ENCODE measurements around the gene EEF2K. TPM values are rescaled to one million over a fixed set of nuclear protein-coding genes. Genes with fewer than 3 reads are reported as not detected.

The EEF2K gene
- total RNA-seq, 1 experiment from 2014 or later, result 15.9 TPM

DNA sequence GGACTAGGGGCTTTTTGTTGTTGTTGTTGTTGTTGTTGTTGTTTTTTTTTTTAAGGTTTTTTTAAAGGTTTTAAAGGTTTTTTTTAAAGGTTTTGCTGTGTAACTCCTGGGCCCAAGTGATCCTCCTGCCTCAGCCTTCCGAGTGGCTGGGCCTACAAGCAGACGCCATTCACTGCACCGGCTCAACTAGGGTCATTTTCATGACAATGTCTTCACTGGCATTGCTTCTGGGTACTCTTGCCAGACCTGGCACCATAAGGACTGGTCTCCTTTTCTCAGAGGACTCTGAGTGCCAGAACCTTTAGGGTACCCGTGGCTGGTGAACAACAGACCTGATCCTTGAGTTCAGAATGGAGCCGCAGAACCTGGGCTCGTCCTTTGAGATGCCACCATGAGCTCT is 111.5 kb downstream of the EEF2K start:
- no peak for DNase-seq (ENCODE audit: unreplicated experiment)
- no TSS peak for BruUV-seq (replicated peaks)
- Mint-ChIP-seq H3K36me3 (ENCODE audit: insufficient read depth, unreplicated experiment) (peaks cover 84% of the 10 kb centered on the region), H3K27me3 (ENCODE audit: insufficient read depth, unreplicated experiment) (no peaks in the 10 kb centered on the region), H3K4me1 (ENCODE audit: insufficient read depth, unreplicated experiment) (no peaks in the 10 kb centered on the region), H3K4me3 (ENCODE audit: unreplicated experiment) (no peak overlapping the region), H3K9me3 (ENCODE audit: unreplicated experiment) (no peaks in the 10 kb centered on the region), H3K27ac (ENCODE audit: low read depth, unreplicated experiment) (no peak overlapping the region)
- POLR2A ChIA-PET, result interaction anchor here (0.7 kb wide), 1 partner anchor 19 kb away, joined by 3 read pairs; no protein-coding TSS in a partner anchor
- CTCF ChIA-PET, result interaction anchor here (0.6 to 4.7 kb wide), 9 partner anchors 8 to 1190 kb away, joined by 3 to 37 read pairs (median 3); no protein-coding TSS in a partner anchor
- TF ChIP-seq CTCF (IDR thresholded peaks at IDR 0.05; ENCODE audit: unreplicated experiment), result no peak
- intact Hi-C loops (cut with micrococcal nuclease), result no loop called here

DNA sequence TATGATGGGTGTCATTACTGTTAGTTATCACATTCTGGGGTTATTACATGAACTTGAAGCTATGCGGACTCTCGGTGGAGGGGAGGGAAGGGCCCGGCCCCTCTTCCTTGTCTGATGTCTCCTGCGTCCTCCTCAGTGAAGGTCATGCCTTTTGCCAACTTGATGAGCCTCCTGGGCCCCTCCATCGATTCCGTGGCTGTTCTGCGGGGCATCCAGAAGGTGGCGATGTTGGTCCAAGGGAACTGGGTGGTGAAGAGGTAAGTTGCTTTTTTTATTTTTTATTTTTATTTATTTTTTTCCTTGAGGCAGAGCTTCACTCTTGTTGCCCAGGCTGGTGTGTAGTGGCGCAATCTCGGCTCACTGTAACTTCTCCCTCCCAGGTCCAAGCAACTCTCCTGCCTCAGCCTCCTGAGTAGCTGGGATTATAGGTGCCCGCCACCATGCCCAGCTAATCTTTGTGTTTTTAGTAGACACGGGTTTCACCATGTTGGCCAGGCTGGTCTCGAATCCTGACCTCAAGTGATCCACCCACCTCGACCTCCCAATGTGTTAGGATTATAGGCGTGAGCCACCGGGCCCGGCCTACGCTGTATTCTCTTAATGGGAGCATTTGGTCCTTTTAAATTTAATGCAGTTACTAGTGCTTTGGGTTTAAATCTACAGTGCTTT is 112.7 kb downstream of the EEF2K start:
- Mint-ChIP-seq H3K27ac (ENCODE audit: low read depth, unreplicated experiment) (no peak overlapping the region), H3K27me3 (ENCODE audit: insufficient read depth, unreplicated experiment) (no peaks in the 10 kb centered on the region), H3K4me1 (ENCODE audit: insufficient read depth, unreplicated experiment) (no peaks in the 10 kb centered on the region), H3K36me3 (ENCODE audit: insufficient read depth, unreplicated experiment) (peaks cover 86% of the 10 kb centered on the region), H3K4me3 (ENCODE audit: unreplicated experiment) (no peak overlapping the region), H3K9me3 (ENCODE audit: unreplicated experiment) (no peaks in the 10 kb centered on the region)
- ChIA-PET POLR2A (interaction anchor here (0.7 kb wide), 2 partner anchors 14 to 20 kb away, joined by 3 read pairs; no protein-coding TSS in a partner anchor), CTCF (interaction anchor here (0.6 to 4.7 kb wide), 19 partner anchors 9 to 1469 kb away, joined by 3 to 37 read pairs (median 5); no protein-coding TSS in a partner anchor)
- peak; percentile 47 for DNase-seq (ENCODE audit: unreplicated experiment)
- intact Hi-C loops (cut with micrococcal nuclease), result no loop called here
- TF ChIP-seq CTCF (IDR thresholded peaks at IDR 0.05; ENCODE audit: unreplicated experiment), result peak; percentile 65
- no TSS peak for BruUV-seq (replicated peaks)

DNA sequence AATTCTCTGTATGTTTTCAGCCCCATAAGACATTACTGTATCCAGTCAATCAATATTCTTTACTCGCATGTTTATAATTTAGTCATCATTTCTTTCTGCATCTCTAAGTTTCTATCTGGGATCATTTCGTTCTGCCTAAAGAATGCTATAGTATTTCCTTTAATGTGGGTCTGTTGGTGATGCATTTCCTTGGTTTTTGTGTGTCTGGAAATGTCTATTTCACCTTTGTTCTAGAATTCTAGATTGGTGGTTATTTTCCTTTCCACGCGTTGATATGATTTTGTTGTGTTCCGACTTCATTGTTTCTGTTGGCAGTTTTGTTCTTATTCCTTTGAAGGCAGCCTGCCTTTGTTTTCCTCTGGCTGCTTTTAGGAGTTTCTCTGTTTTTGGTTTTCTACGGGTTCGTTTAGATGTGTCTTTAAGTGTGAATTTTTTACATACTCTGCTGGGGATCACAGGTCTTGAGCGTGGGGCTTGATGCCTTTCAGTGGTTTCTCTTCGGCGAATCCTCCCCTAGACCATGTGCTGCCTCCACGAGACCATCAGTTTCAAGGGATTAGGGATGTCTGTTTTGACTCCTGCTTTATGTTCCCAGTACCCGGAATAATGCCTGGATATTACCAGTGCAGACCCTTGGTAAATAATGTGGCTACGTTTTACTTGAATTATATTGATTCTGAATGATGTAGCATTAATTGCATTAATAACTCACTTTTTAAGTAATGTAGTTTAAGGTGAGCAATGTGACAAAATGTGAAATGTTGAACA is 114.7 kb downstream of the EEF2K start:
- Mint-ChIP-seq H3K27me3 (ENCODE audit: insufficient read depth, unreplicated experiment) (no peaks in the 10 kb centered on the region), H3K4me1 (ENCODE audit: insufficient read depth, unreplicated experiment) (no peaks in the 10 kb centered on the region), H3K9me3 (ENCODE audit: unreplicated experiment) (no peaks in the 10 kb centered on the region), H3K4me3 (ENCODE audit: unreplicated experiment) (no peak overlapping the region), H3K36me3 (ENCODE audit: insufficient read depth, unreplicated experiment) (peaks cover 79% of the 10 kb centered on the region), H3K27ac (ENCODE audit: low read depth, unreplicated experiment) (no peak overlapping the region)
- no peak for TF ChIP-seq CTCF (IDR thresholded peaks at IDR 0.05; ENCODE audit: unreplicated experiment)
- ChIA-PET CTCF (interaction anchor here (0.6 to 4.7 kb wide), 12 partner anchors 8 to 119 kb away, joined by 3 to 37 read pairs (median 3); no protein-coding TSS in a partner anchor), POLR2A (interaction anchor here (0.5 kb wide), 1 partner anchor 28 kb away, joined by 3 read pairs; no protein-coding TSS in a partner anchor)
- intact Hi-C loops (cut with micrococcal nuclease), result loop anchor here (5.0 kb wide), 1 partner anchor 1163 kb away; the partner anchor contains the start of gene LDAF1
- no peak for DNase-seq (ENCODE audit: unreplicated experiment)
- BruUV-seq (replicated peaks), result no TSS peak

Data from MCF 10A (cell line).